ENCODE results near the gene APBA3. TPM values are rescaled to one million over a fixed set of nuclear protein-coding genes. Genes with fewer than 3 reads are reported as not detected.
A peak's percentile ranks its signal among the peaks of the same experiment; 100 is the strongest.

Gene APBA3
- total and polyA plus RNA-seq, 2 donors, result 10.4 to 21.7 TPM

- peak; percentile 69 for DNase-seq (ENCODE audit: extremely low spot score)
- no peak overlapping the region for H3K27ac ChIP-seq (ENCODE audit: low read depth)
- 18% methylated on average over 46 of the region's 46 CpGs for WGBS
- H3K4me3 ChIP-seq (ENCODE audit: low read depth, low read length), result peak overlapping the region; percentile 34
- no peaks in the 10 kb centered on the region for H3K36me3 ChIP-seq (ENCODE audit: insufficient read depth)
- H3K4me1 ChIP-seq (ENCODE audit: insufficient read depth), result peaks cover 5% of the 10 kb centered on the region
Measured at GRCh38 chr19:3721131-3721886, 40.2 kb downstream of the APBA3 start.

- no peak overlapping the region for H3K27ac ChIP-seq (ENCODE audit: low read depth)
- H3K4me3 ChIP-seq (ENCODE audit: low read depth, low read length), result no peak overlapping the region
- peaks cover 5% of the 10 kb centered on the region for H3K4me1 ChIP-seq (ENCODE audit: insufficient read depth)
- WGBS, result 29% methylated on average over 9 of the region's 9 CpGs
- no peaks in the 10 kb centered on the region for H3K36me3 ChIP-seq (ENCODE audit: insufficient read depth)
- DNase-seq (ENCODE audit: extremely low spot score), result no peak
Measured at GRCh38 chr19:3720349-3720917, 41.1 kb downstream of the APBA3 start.

- WGBS, result 88% methylated on average over 4 of the region's 4 CpGs
- Histone ChIP-seq H3K27ac (ENCODE audit: low read depth) (no peak overlapping the region), H3K36me3 (ENCODE audit: insufficient read depth) (no peaks in the 10 kb centered on the region), H3K4me3 (ENCODE audit: low read depth, low read length) (no peak overlapping the region), H3K4me1 (ENCODE audit: insufficient read depth) (peaks cover 5% of the 10 kb centered on the region)
- DNase-seq (ENCODE audit: extremely low spot score), result no peak
Measured at GRCh38 chr19:3719868-3720267, 41.6 kb downstream of the APBA3 start.

- Histone ChIP-seq H3K4me3 (ENCODE audit: low read depth, low read length) (no peak overlapping the region), H3K27ac (ENCODE audit: low read depth) (no peak overlapping the region), H3K36me3 (ENCODE audit: insufficient read depth) (no peaks in the 10 kb centered on the region), H3K4me1 (ENCODE audit: insufficient read depth) (peaks cover 3% of the 10 kb centered on the region)
- 85% methylated on average over 16 of the region's 16 CpGs for WGBS
- DNase-seq (ENCODE audit: extremely low spot score), result no peak
Measured at GRCh38 chr19:3716147-3716668, 45.3 kb downstream of the APBA3 start.

GRCh38 chr19:3712663-3713611 is 48.6 kb downstream of the APBA3 start:
- no peaks in the 10 kb centered on the region for H3K4me1 ChIP-seq (ENCODE audit: insufficient read depth)
- no peak for DNase-seq (ENCODE audit: extremely low spot score)
- 43% methylated on average over 23 of the region's 23 CpGs for WGBS
- peak overlapping the region; percentile 51 for H3K27ac ChIP-seq (ENCODE audit: low read depth)
- no peak overlapping the region for H3K4me3 ChIP-seq (ENCODE audit: low read depth, low read length)
- no peaks in the 10 kb centered on the region for H3K36me3 ChIP-seq (ENCODE audit: insufficient read depth)

GRCh38 chr19:3710265-3710812 is 51.2 kb downstream of the APBA3 start:
- Histone ChIP-seq H3K36me3 (ENCODE audit: insufficient read depth) (no peaks in the 10 kb centered on the region), H3K4me3 (ENCODE audit: low read depth, low read length) (no peak overlapping the region), H3K4me1 (ENCODE audit: insufficient read depth) (no peaks in the 10 kb centered on the region), H3K27ac (ENCODE audit: low read depth) (no peak overlapping the region)
- no peak for DNase-seq (ENCODE audit: extremely low spot score)
- 39% methylated on average over 20 of the region's 20 CpGs for WGBS

- H3K4me3 ChIP-seq (ENCODE audit: low read depth, low read length), result no peak within 1 kb of the TSS
- H3K36me3 ChIP-seq (ENCODE audit: insufficient read depth), result no peaks in the 10 kb centered on the region
- H3K4me1 ChIP-seq (ENCODE audit: insufficient read depth), result no peaks in the 10 kb centered on the region
- H3K27ac ChIP-seq (ENCODE audit: low read depth), result peak within 1 kb of the TSS; percentile 55
- DNase-seq (ENCODE audit: extremely low spot score), result no peak
- 26% methylated on average over 24 of the region's 24 CpGs for WGBS
Measured at GRCh38 chr19:3708207-3708931, 53.1 kb downstream of the APBA3 start, which contains the start of gene TJP3. Gene TJP3, plus strand, starts transcription at chr19:3708384. Its CDS starts 20,049 bp downstream, at chr19:3728433.

GRCh38 chr19:3707868-3708206 is 53.7 kb downstream of the APBA3 start:
- 82% methylated on average over 12 of the region's 12 CpGs for WGBS
- Histone ChIP-seq H3K27ac (ENCODE audit: low read depth) (no peak overlapping the region), H3K4me3 (ENCODE audit: low read depth, low read length) (no peak overlapping the region)

GRCh38 chr19:3701200-3701599 is 60.3 kb downstream of the APBA3 start:
- WGBS, result 8% methylated on average over 1 of the region's 1 CpG
- no peak for DNase-seq (ENCODE audit: extremely low spot score)
- Histone ChIP-seq H3K36me3 (ENCODE audit: insufficient read depth) (no peaks in the 10 kb centered on the region), H3K4me3 (ENCODE audit: low read depth, low read length) (no peak overlapping the region), H3K27ac (ENCODE audit: low read depth) (no peak overlapping the region), H3K4me1 (ENCODE audit: insufficient read depth) (no peaks in the 10 kb centered on the region)

More at GRCh38 chr19:3707868-3708206, 53.7 kb downstream of the APBA3 start:
- no peaks in the 10 kb centered on the region for H3K36me3 ChIP-seq (ENCODE audit: insufficient read depth)
- no peak for DNase-seq (ENCODE audit: extremely low spot score)
- no peaks in the 10 kb centered on the region for H3K4me1 ChIP-seq (ENCODE audit: insufficient read depth)

Small RNA genes within 50 kb of the gene (small RNA-seq; reads per million reads assigned to genes)
- gene AC005777.1, result not detected

Other genes starting within 250 kb of the APBA3 start
- not detected for gene TEKTIP1, start 222.5 kb downstream of the APBA3 start, total RNA-seq
- gene TEKTIP1, start 222.5 kb downstream of the APBA3 start, polyA plus RNA-seq, result 0.79 TPM
- gene MFSD12, start 204.1 kb downstream of the APBA3 start, total RNA-seq, result 19.3 TPM
- gene MFSD12, start 204.1 kb downstream of the APBA3 start, polyA plus RNA-seq, result 38.6 TPM
- 30.6 TPM for gene HMG20B, start 188.7 kb downstream of the APBA3 start, total RNA-seq
- 109 TPM for gene HMG20B, start 188.7 kb downstream of the APBA3 start, polyA plus RNA-seq
- 0.11 TPM for gene GIPC3, start 176.2 kb downstream of the APBA3 start, total RNA-seq
- gene GIPC3, start 176.2 kb downstream of the APBA3 start, polyA plus RNA-seq, result 0.94 TPM
- gene TBXA2R, start 154.8 kb downstream of the APBA3 start, total RNA-seq, result 1.4 TPM
- 3.8 TPM for gene TBXA2R, start 154.8 kb downstream of the APBA3 start, polyA plus RNA-seq
- 11.1 TPM for gene CACTIN, start 134.9 kb downstream of the APBA3 start, total RNA-seq
- 27.7 TPM for gene CACTIN, start 134.9 kb downstream of the APBA3 start, polyA plus RNA-seq
- gene PIP5K1C, start 61.2 kb downstream of the APBA3 start, total RNA-seq, result 17.1 TPM
- 60.8 TPM for gene PIP5K1C, start 61.2 kb downstream of the APBA3 start, polyA plus RNA-seq
- 3.1 TPM for gene TJP3, start 53.3 kb downstream of the APBA3 start, total RNA-seq
- gene TJP3, start 53.3 kb downstream of the APBA3 start, polyA plus RNA-seq, result 2.8 TPM
- gene MRPL54, start 990 bp upstream of the APBA3 start, total RNA-seq, result 23.0 TPM
- 61.9 TPM for gene MRPL54, start 990 bp upstream of the APBA3 start, polyA plus RNA-seq
- gene RAX2, start 10.5 kb upstream of the APBA3 start, total RNA-seq, result not detected
- not detected for gene RAX2, start 10.5 kb upstream of the APBA3 start, polyA plus RNA-seq
- 0.53 TPM for gene MATK, start 24.7 kb upstream of the APBA3 start, total RNA-seq
- gene MATK, start 24.7 kb upstream of the APBA3 start, polyA plus RNA-seq, result 1.3 TPM
- gene ZFR2, start 107.3 kb upstream of the APBA3 start, total RNA-seq, result not detected
- gene ZFR2, start 107.3 kb upstream of the APBA3 start, polyA plus RNA-seq, result 0.38 TPM
- 1.3 TPM for gene ATCAY, start 119.0 kb upstream of the APBA3 start, total RNA-seq
- gene ATCAY, start 119.0 kb upstream of the APBA3 start, polyA plus RNA-seq, result 0.63 TPM
- gene NMRK2, start 171.4 kb upstream of the APBA3 start, total RNA-seq, result 1.3 TPM
- gene NMRK2, start 171.4 kb upstream of the APBA3 start, polyA plus RNA-seq, result 0.67 TPM
- gene DAPK3, start 209.4 kb upstream of the APBA3 start, total RNA-seq, result 71.9 TPM
- gene DAPK3, start 209.4 kb upstream of the APBA3 start, polyA plus RNA-seq, result 129 TPM
- 1,323 TPM for gene EEF2, start 223.8 kb upstream of the APBA3 start, total RNA-seq
- gene EEF2, start 223.8 kb upstream of the APBA3 start, polyA plus RNA-seq, result 1,969 TPM
- gene PIAS4, start 246.0 kb upstream of the APBA3 start, total RNA-seq, result 20.2 TPM
- 25.3 TPM for gene PIAS4, start 246.0 kb upstream of the APBA3 start, polyA plus RNA-seq

Measured in urinary bladder (tissue), 4 donors.